Progenitor cell of endocrine pancreas (in vitro differentiated cells): Measurements from ENCODE around the gene RSPO1. TPM values are rescaled to one million over a fixed set of nuclear protein-coding genes. Genes with fewer than 3 reads are reported as not detected.

Source experiments
- DNase-seq: peaks from one replicate; pipeline ENCODE4 v3.0.0; 2021; ENCODE audit warnings: low spot score; ENCODE audit not compliant: unreplicated experiment
- H3K27ac Mint-ChIP-seq: 2 replicates; pipeline ENCODE4 v1.8.0; 2021; ENCODE audit warnings: mild to moderate bottlenecking, moderate library complexity, mixed read lengths
- H3K27me3 Mint-ChIP-seq: 2 replicates; pipeline ENCODE4 v1.8.0; 2021; ENCODE audit warnings: mixed read lengths
- H3K36me3 Mint-ChIP-seq: 2 replicates; pipeline ENCODE4 v1.8.0; 2022; ENCODE audit warnings: mixed read lengths; ENCODE audit not compliant: insufficient read depth
- H3K4me1 Mint-ChIP-seq: 2 replicates; pipeline ENCODE4 v1.8.0; 2021; ENCODE audit warnings: low read depth, mixed read lengths
- H3K4me3 Mint-ChIP-seq: 2 replicates; pipeline ENCODE4 v1.8.0; 2021; ENCODE audit warnings: low read depth, mild to moderate bottlenecking, moderate library complexity, mixed read lengths
- H3K9me3 Mint-ChIP-seq: 2 replicates; pipeline ENCODE4 v1.8.0; 2021; ENCODE audit warnings: low read depth, mixed read lengths
- total RNA-seq: library from RNA; stranded (reverse); gene quantifications from 2 replicates; pipeline ENCODE4 v1.2.1, GENCODE V29; 2021
- TF ChIP-seq, protein P1 (sequence below): fragments of 200-600 bp; sonication (generic); IDR thresholded peaks from one replicate; pipeline ENCODE4 v1.5.0; 2021; ENCODE audit warnings: antibody characterized with exemption, mild to moderate bottlenecking; ENCODE audit not compliant: unreplicated experiment

The RSPO1 gene
- total RNA-seq, 1 donor from 2014 or later, result not detected

GRCh38 chr1:37661401-37661800, 26.7 kb upstream of the RSPO1 start:
- H3K36me3 Mint-ChIP-seq, result no peaks in the 10 kb centered on the region
- no peak for DNase-seq
- H3K27ac Mint-ChIP-seq, result no peak overlapping the region
- no peaks in the 10 kb centered on the region for H3K4me1 Mint-ChIP-seq
- peaks cover 49% of the 10 kb centered on the region for H3K27me3 Mint-ChIP-seq
- TF ChIP-seq, protein P1, sequence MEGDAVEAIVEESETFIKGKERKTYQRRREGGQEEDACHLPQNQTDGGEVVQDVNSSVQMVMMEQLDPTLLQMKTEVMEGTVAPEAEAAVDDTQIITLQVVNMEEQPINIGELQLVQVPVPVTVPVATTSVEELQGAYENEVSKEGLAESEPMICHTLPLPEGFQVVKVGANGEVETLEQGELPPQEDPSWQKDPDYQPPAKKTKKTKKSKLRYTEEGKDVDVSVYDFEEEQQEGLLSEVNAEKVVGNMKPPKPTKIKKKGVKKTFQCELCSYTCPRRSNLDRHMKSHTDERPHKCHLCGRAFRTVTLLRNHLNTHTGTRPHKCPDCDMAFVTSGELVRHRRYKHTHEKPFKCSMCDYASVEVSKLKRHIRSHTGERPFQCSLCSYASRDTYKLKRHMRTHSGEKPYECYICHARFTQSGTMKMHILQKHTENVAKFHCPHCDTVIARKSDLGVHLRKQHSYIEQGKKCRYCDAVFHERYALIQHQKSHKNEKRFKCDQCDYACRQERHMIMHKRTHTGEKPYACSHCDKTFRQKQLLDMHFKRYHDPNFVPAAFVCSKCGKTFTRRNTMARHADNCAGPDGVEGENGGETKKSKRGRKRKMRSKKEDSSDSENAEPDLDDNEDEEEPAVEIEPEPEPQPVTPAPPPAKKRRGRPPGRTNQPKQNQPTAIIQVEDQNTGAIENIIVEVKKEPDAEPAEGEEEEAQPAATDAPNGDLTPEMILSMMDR, result no peak
- no peaks in the 10 kb centered on the region for H3K9me3 Mint-ChIP-seq
- H3K4me3 Mint-ChIP-seq, result no peak overlapping the region

- DNase-seq, result no peak
- Mint-ChIP-seq H3K27ac (no peak overlapping the region), H3K9me3 (no peaks in the 10 kb centered on the region), H3K27me3 (peaks cover 44% of the 10 kb centered on the region), H3K36me3 (no peaks in the 10 kb centered on the region), H3K4me1 (no peaks in the 10 kb centered on the region), H3K4me3 (no peak overlapping the region)
- TF ChIP-seq, protein P1, result no peak
Observed at GRCh38 chr1:37660664-37661063, 26.0 kb upstream of the RSPO1 start.

DNA sequence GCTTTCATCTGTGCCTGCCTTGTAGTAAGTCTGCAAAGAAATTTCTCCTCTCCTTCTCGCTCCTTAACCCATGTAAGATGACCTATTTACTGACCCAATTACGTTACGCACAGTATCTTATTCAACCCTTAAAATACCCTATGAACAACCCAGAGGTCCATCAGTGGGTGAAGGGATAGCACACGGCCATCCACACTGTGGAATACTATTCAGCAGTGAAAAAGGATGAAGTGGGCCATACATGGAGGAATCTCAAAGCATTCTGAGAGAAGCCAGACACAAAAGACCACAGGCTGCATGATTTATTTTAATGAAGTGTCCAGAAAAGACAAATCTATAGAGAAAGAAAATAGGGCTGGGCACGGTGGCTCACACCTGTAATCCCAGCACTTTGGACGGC, 23.8 kb upstream of the RSPO1 start:
- no peaks in the 10 kb centered on the region for H3K36me3 Mint-ChIP-seq
- H3K9me3 Mint-ChIP-seq, result no peaks in the 10 kb centered on the region
- H3K4me3 Mint-ChIP-seq, result no peak overlapping the region
- DNase-seq, result no peak
- H3K27ac Mint-ChIP-seq, result no peak overlapping the region
- TF ChIP-seq, protein P1, result no peak
- H3K27me3 Mint-ChIP-seq, result peaks cover 40% of the 10 kb centered on the region
- H3K4me1 Mint-ChIP-seq, result no peaks in the 10 kb centered on the region

GRCh38 chr1:37657620-37658412, 23.1 kb upstream of the RSPO1 start:
- no peak overlapping the region for H3K4me3 Mint-ChIP-seq

DNA sequence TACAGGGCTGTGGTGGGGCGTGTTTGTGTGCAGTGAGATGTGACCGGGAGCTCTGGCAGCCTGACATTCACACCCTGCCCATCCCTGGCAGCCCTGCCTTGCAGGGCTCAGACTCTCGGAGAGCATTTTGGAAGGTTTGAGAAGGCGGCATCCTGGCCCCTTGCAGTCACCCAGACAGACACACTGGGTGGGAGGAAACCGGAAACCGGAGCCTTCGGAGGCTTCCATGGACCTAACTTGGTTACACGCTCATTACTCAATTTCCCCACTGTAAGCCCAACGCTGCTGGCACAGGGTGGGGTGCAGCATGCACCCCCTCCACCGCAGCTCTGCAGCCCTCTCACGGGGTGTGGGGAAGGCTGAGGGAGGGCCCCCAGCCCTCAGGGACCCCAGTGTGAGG, 22.2 kb upstream of the RSPO1 start:
- DNase-seq, result no peak
- H3K4me3 Mint-ChIP-seq, result no peak overlapping the region
- peaks cover 36% of the 10 kb centered on the region for H3K27me3 Mint-ChIP-seq
- no peaks in the 10 kb centered on the region for H3K36me3 Mint-ChIP-seq
- H3K4me1 Mint-ChIP-seq, result no peaks in the 10 kb centered on the region
- H3K9me3 Mint-ChIP-seq, result no peaks in the 10 kb centered on the region
- TF ChIP-seq, protein P1, result no peak
- no peak overlapping the region for H3K27ac Mint-ChIP-seq

More at GRCh38 chr1:37657620-37658412, 23.1 kb upstream of the RSPO1 start:
- Mint-ChIP-seq H3K4me1 (no peaks in the 10 kb centered on the region), H3K27me3 (peaks cover 36% of the 10 kb centered on the region), H3K9me3 (no peaks in the 10 kb centered on the region), H3K36me3 (no peaks in the 10 kb centered on the region), H3K27ac (no peak overlapping the region)
- TF ChIP-seq, protein P1, result no peak
- no peak for DNase-seq
